ENCODE results near the gene SULT1E1. TPM values are rescaled to one million over a fixed set of nuclear protein-coding genes. Genes with fewer than 3 reads are reported as not detected.

The SULT1E1 gene
- total RNA-seq, 1 donor from 2014 or later, result 2.3 TPM

GRCh38 chr4:69799337-69799736, 60.6 kb downstream of the SULT1E1 start:
- DNase-seq (ENCODE audit: low read depth in 2 of 2), result no peak

- no peak for DNase-seq (ENCODE audit: low read depth in 2 of 2)
Measured at GRCh38 chr4:69793732-69794131, 66.2 kb downstream of the SULT1E1 start.

Other genes with a start within 250 kb of the SULT1E1 start
- not detected in 2 replicates for gene UGT2A2, start 220.5 kb downstream of the SULT1E1 start, total RNA-seq
- not detected in 2 replicates for gene UGT2A1, start 206.9 kb downstream of the SULT1E1 start, total RNA-seq
- 2.0 and 5.9 TPM in 2 replicates for gene SULT1B1, start 99.5 kb downstream of the SULT1E1 start, total RNA-seq
- gene CSN1S1, start 70.9 kb upstream of the SULT1E1 start, total RNA-seq, result not detected in 2 replicates
- gene CSN2, start 105.6 kb upstream of the SULT1E1 start, total RNA-seq, result not detected in 2 replicates
- not detected in 2 replicates for gene STATH, start 135.8 kb upstream of the SULT1E1 start, total RNA-seq
- not detected in 2 replicates for gene HTN3, start 168.3 kb upstream of the SULT1E1 start, total RNA-seq
- gene HTN1, start 190.3 kb upstream of the SULT1E1 start, total RNA-seq, result 0.26 TPM in 1 of 2 replicates, not detected in the other